GM12864 (cell line): ENCODE measurements around the gene DNAJA4.

Source experiments
- DNase-seq: peaks from one replicate; pipeline ENCODE4 v3.0.0-alpha.2; 2011; ENCODE audit warnings: low read depth
- H3K4me3 ChIP-seq: 2 replicates; pipeline ENCODE4 v1.5.1; 2011; ENCODE audit warnings: mild to moderate bottlenecking, low read depth, low read length, control low read depth
- CTCF ChIP-seq: IDR thresholded peaks from 2 replicates; pipeline ENCODE4 v1.5.1; 2011; ENCODE audit warnings: low read depth, mild to moderate bottlenecking, moderate library complexity, low read length, control low read depth, inconsistent platforms; ENCODE audit errors: missing control alignments

DNAJA4 gene

GRCh38 chr15:78236491-78236890, 27.9 kb upstream of the DNAJA4 start:
- TF ChIP-seq CTCF = no peak
- H3K4me3 ChIP-seq = no peak overlapping the region
- DNase-seq = no peak

- no peak overlapping the region for H3K4me3 ChIP-seq
- DNase-seq = no peak
- no peak for TF ChIP-seq CTCF
These were observed 27.2 kb upstream of the DNAJA4 start for GRCh38 chr15:78237146-78237545.

GRCh38 chr15:78239811-78240210, 24.6 kb upstream of the DNAJA4 start:
- no peak for TF ChIP-seq CTCF
- DNase-seq = no peak
- no peak overlapping the region for H3K4me3 ChIP-seq

- TF ChIP-seq CTCF = peak; percentile 90
- no peak overlapping the region for H3K4me3 ChIP-seq
- DNase-seq = no peak
These were observed 23.3 kb upstream of the DNAJA4 start for GRCh38 chr15:78241017-78241416.

GRCh38 chr15:78242128-78242527, 22.2 kb upstream of the DNAJA4 start:
- H3K4me3 ChIP-seq = no peak overlapping the region
- peak; percentile 70 for TF ChIP-seq CTCF
- no peak for DNase-seq

- TF ChIP-seq CTCF = no peak
- H3K4me3 ChIP-seq = no peak overlapping the region
- no peak for DNase-seq
These were observed 21.3 kb upstream of the DNAJA4 start for GRCh38 chr15:78243058-78243457.

GRCh38 chr15:78243491-78243941, 20.8 kb upstream of the DNAJA4 start:
- H3K4me3 ChIP-seq = no peak overlapping the region
- no peak for DNase-seq
- no peak for TF ChIP-seq CTCF
